SK-N-SH (cell line): ENCODE measurements around the gene LGI4.

Source experiments
- EP300 ChIP-seq, 2 experiments: IDR thresholded peaks; 2 replicates each; pipeline versions ENCODE4 v1.4.0 to v1.6.1; 2012; ENCODE audit warnings: borderline replicate concordance in 1 of 2, low read depth in 1 of 2, low read length in 1 of 2
- EZH2phosphoT487 ChIP-seq: fragments of 200-600 bp; sonication (generic); IDR thresholded peaks from 2 replicates; pipeline ENCODE4 v1.6.1; 2017; ENCODE audit warnings: low read depth, mixed run types, mild to moderate bottlenecking, antibody characterized with exemption, moderate library complexity, borderline replicate concordance
- JUND ChIP-seq: IDR thresholded peaks from 2 replicates; pipeline ENCODE4 v1.4.0; 2012
- MEF2A ChIP-seq: IDR thresholded peaks from 2 replicates; pipeline ENCODE4 v1.4.0; 2012; ENCODE audit warnings: low read depth, borderline replicate concordance
- POLR2AphosphoS5 ChIP-seq: IDR thresholded peaks from 2 replicates; pipeline ENCODE4 v1.6.1; 2012; ENCODE audit warnings: low read depth, low read length
- RFX5 ChIP-seq: IDR thresholded peaks from 2 replicates; pipeline ENCODE4 v1.6.1; 2012; ENCODE audit warnings: mild to moderate bottlenecking, improper control_type of control experiment, low read length
- RXRA ChIP-seq: IDR thresholded peaks from 2 replicates; pipeline ENCODE4 v1.4.0; 2012; ENCODE audit warnings: low read depth, mild to moderate bottlenecking, borderline replicate concordance
- TAF1 ChIP-seq: IDR thresholded peaks from 2 replicates; pipeline ENCODE4 v1.6.1; 2012; ENCODE audit warnings: low read depth, mild to moderate bottlenecking, low read length, moderate library complexity, borderline replicate concordance
- YY1 ChIP-seq: IDR thresholded peaks from 2 replicates; pipeline ENCODE4 v1.4.0; 2012; ENCODE audit warnings: low read depth, mild to moderate bottlenecking
- TF ChIP-seq, protein P1 (sequence below): fragments of 200-600 bp; sonication (generic); IDR thresholded peaks from 2 replicates; pipeline ENCODE4 v1.6.1; 2017; ENCODE audit warnings: antibody characterized with exemption, mild to moderate bottlenecking, moderate library complexity

- TF ChIP-seq JUND (no peak), YY1 (no peak), EZH2phosphoT487 (no peak), POLR2AphosphoS5 (no peak), EP300 (IDR thresholded peaks at IDR 0.05; ENCODE audit: borderline replicate concordance in 1 of 2, low read depth in 1 of 2, low read length in 1 of 2) (0 out of 4 replicates have a peak, but pooled peaks of 1 of the 2 experiments have one; percentile 14), MEF2A (no peak), RFX5 (no peak), RXRA (no peak), TAF1 (no peak)
- TF ChIP-seq, protein P1, sequence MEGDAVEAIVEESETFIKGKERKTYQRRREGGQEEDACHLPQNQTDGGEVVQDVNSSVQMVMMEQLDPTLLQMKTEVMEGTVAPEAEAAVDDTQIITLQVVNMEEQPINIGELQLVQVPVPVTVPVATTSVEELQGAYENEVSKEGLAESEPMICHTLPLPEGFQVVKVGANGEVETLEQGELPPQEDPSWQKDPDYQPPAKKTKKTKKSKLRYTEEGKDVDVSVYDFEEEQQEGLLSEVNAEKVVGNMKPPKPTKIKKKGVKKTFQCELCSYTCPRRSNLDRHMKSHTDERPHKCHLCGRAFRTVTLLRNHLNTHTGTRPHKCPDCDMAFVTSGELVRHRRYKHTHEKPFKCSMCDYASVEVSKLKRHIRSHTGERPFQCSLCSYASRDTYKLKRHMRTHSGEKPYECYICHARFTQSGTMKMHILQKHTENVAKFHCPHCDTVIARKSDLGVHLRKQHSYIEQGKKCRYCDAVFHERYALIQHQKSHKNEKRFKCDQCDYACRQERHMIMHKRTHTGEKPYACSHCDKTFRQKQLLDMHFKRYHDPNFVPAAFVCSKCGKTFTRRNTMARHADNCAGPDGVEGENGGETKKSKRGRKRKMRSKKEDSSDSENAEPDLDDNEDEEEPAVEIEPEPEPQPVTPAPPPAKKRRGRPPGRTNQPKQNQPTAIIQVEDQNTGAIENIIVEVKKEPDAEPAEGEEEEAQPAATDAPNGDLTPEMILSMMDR = peak; percentile 88
Measured at GRCh38 chr19:35135389-35135909, 590 bp upstream of the LGI4 start.
